ENCODE data around the gene OLAH. TPM values are rescaled to one million over a fixed set of nuclear protein-coding genes. Genes with fewer than 3 reads are reported as not detected.

Gene OLAH
- total RNA-seq, 6 experiments from 2014 or later, result 1.2 TPM; not detected in 5

DNA sequence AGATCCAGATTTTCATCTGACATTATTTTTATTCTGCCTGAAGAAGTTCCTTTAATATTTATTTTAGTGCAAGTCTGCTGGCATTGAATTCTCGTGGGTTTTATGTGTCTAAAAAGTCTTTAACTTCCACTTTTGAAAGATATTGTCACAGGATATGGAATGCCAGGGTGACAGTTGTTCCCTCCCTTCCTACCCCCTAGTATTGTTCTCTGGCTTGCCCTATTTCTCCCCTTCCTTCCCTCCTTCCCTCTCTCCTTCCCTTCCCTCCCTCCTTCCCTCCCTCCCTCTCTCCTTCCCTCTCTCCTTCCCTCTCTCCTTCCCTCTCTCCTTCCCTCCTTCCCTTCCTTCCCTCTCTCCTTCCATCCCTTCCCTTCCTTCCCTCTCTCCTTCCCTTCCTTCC is 14.9 kb downstream of the OLAH start:
- H3K27me3 ChIP-seq, result no peaks in the 10 kb centered on the region
- WGBS (ENCODE audit: insufficient coverage, low coverage, low lambda C conversion rate, missing lambda C conversion rate), result 37% methylated on average over 1 of the region's 1 CpG
- no peak for DNase-seq
- TF ChIP-seq CTCF (IDR thresholded peaks at IDR 0.05) (no peak), POLR2A (IDR thresholded peaks at IDR 0.05) (no peak)
- H3K4me1 ChIP-seq, result no peaks in the 10 kb centered on the region
- ATAC-seq, result no peak
- H3K4me3 ChIP-seq, result no peak overlapping the region
- no peaks in the 10 kb centered on the region for H3K9me3 ChIP-seq
- intact Hi-C loops (cut with DNase I), result no loop called here
- H3K36me3 ChIP-seq, result no peaks in the 10 kb centered on the region
- H3K27ac ChIP-seq, result no peak overlapping the region

GRCh38 chr10:15059914-15060313 is 16.2 kb downstream of the OLAH start:
- Histone ChIP-seq H3K4me1 (no peaks in the 10 kb centered on the region), H3K27ac (no peak overlapping the region), H3K36me3 (no peaks in the 10 kb centered on the region), H3K4me3 (no peak overlapping the region), H3K27me3 (no peaks in the 10 kb centered on the region), H3K9me3 (no peaks in the 10 kb centered on the region)
- 51% methylated on average over 3 of the region's 4 CpGs for WGBS (ENCODE audit: insufficient coverage, low coverage, low lambda C conversion rate, missing lambda C conversion rate)
- ATAC-seq (no peak), DNase-seq (no peak)
- no peak for TF ChIP-seq POLR2A (IDR thresholded peaks at IDR 0.05)
- TF ChIP-seq CTCF (IDR thresholded peaks at IDR 0.05), result no peak
- intact Hi-C loops (cut with DNase I), result no loop called here

DNA sequence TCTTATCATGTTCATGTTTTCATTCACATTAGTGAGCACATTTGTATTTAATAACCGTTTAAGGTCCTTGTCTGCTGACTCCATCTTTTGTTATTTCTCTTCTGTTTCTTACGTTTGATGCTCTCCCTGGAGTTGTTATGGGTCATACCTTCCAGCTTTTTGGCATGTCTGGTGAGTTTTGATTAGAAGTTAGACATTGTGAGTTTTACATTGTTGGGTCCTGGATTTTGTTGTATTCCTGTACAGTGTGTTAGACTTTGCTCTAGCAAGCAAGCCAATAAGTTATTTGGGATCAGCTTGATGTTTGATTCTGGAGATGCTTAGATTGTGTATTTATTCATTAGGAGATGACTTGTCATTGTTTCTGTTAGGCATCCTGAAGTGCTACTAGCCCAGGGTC is 16.9 kb downstream of the OLAH start:
- no peaks in the 10 kb centered on the region for H3K9me3 ChIP-seq
- no peaks in the 10 kb centered on the region for H3K36me3 ChIP-seq
- no peak overlapping the region for H3K4me3 ChIP-seq
- WGBS (ENCODE audit: insufficient coverage, low coverage, low lambda C conversion rate, missing lambda C conversion rate), result 53% methylated on average over 2 of the region's 2 CpGs
- TF ChIP-seq POLR2A (IDR thresholded peaks at IDR 0.05) (no peak), CTCF (IDR thresholded peaks at IDR 0.05) (no peak)
- H3K4me1 ChIP-seq, result no peaks in the 10 kb centered on the region
- H3K27me3 ChIP-seq, result no peaks in the 10 kb centered on the region
- H3K27ac ChIP-seq, result no peak overlapping the region
- DNase-seq, result no peak
- intact Hi-C loops (cut with DNase I), result no loop called here
- no peak for ATAC-seq

GRCh38 chr10:15067154-15067553 is 23.4 kb downstream of the OLAH start:
- WGBS (ENCODE audit: insufficient coverage, low coverage, low lambda C conversion rate, missing lambda C conversion rate), result 75% methylated on average over 5 of the region's 5 CpGs
- Histone ChIP-seq H3K27ac (no peak overlapping the region), H3K4me1 (no peaks in the 10 kb centered on the region), H3K9me3 (no peaks in the 10 kb centered on the region), H3K27me3 (no peaks in the 10 kb centered on the region), H3K4me3 (no peak overlapping the region), H3K36me3 (no peaks in the 10 kb centered on the region)
- no peak for TF ChIP-seq CTCF (IDR thresholded peaks at IDR 0.05)
- intact Hi-C loops (cut with DNase I), result no loop called here
- no peak for DNase-seq
- no peak for ATAC-seq

- Histone ChIP-seq H3K4me3 (no peak overlapping the region), H3K4me1 (no peaks in the 10 kb centered on the region), H3K9me3 (no peaks in the 10 kb centered on the region), H3K27ac (no peak overlapping the region), H3K27me3 (no peaks in the 10 kb centered on the region), H3K36me3 (no peaks in the 10 kb centered on the region)
- TF ChIP-seq CTCF (IDR thresholded peaks at IDR 0.05), result no peak
- no peak for TF ChIP-seq POLR2A (IDR thresholded peaks at IDR 0.05)
- no peak for ATAC-seq
- DNase-seq, result no peak
- intact Hi-C loops (cut with DNase I), result no loop called here
- WGBS (ENCODE audit: insufficient coverage, low coverage, low lambda C conversion rate, missing lambda C conversion rate), result 95% methylated on average over 2 of the region's 3 CpGs
Measured at GRCh38 chr10:15068802-15069201, 25.1 kb downstream of the OLAH start.
